Right ventricle myocardium inferior (tissue), 1 donor: ENCODE measurements around the gene ERC1. TPM values are rescaled to one million over a fixed set of nuclear protein-coding genes. Genes with fewer than 3 reads are reported as not detected.
"Not testable (repeated sequence)": the region's sequence is repeated elsewhere in the genome, so short reads cannot be mapped to it uniquely, and the experiment has no call there.

Experiments
- ATAC-seq: fragments of 200-7000 bp; cut with Tn5 transposase; one replicate; pipeline ENCODE4 v1.9.1; 2020; ENCODE audit warnings: mild to moderate bottlenecking, moderate library complexity
- DNase-seq: peaks from one replicate; pipeline ENCODE4 v3.0.0; 2021; ENCODE audit errors: missing footprints
- intact Hi-C: fragments of 100-400 bp; cut with DNase I; formaldehyde crosslinking; loops from one replicate; pipeline ENCODE4 v1.11.0; 2022
- total RNA-seq: library from RNA; stranded (reverse); fragmentation: NEBNext Ultra II Directional; extraction: Animal tissue kit (Norgen Biotek cat#: 25700); gene quantifications from one replicate; pipeline ENCODE4 v1.2.1, GENCODE V29; 2021
- donor health status: DM: no; HTN: yes; CAD: no; lungs with severe emphysema.

ERC1 gene
- total RNA-seq, 1 donor from 2014 or later: 43.1 TPM

DNA sequence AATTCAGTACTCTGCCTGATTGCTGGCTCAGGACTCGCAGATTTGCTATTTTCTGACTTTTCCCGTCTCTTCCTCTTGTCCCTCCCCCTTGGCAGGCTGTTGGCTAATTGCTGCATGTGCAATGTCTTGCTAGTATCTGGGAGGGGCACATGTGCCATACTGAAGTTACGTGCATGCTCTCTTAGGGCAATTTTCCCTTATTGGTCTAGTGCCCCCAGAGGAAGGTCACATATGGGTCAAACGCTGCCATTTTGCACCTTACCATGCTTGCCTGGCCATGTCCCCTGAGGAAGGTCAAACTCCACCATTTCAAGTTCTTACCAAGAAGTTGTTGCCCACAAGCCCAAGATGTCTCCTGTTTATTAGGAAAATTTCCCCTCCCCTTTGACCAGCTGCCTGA is 13.9 kb upstream of the ERC1 start:
- DNase-seq (no peak), ATAC-seq (no peak)
- intact Hi-C loops: no loop called here

GRCh38 chr12:979349-979748 is 11.7 kb upstream of the ERC1 start:
- DNase-seq (no peak), ATAC-seq (no peak)
- intact Hi-C loops: no loop called here

DNA sequence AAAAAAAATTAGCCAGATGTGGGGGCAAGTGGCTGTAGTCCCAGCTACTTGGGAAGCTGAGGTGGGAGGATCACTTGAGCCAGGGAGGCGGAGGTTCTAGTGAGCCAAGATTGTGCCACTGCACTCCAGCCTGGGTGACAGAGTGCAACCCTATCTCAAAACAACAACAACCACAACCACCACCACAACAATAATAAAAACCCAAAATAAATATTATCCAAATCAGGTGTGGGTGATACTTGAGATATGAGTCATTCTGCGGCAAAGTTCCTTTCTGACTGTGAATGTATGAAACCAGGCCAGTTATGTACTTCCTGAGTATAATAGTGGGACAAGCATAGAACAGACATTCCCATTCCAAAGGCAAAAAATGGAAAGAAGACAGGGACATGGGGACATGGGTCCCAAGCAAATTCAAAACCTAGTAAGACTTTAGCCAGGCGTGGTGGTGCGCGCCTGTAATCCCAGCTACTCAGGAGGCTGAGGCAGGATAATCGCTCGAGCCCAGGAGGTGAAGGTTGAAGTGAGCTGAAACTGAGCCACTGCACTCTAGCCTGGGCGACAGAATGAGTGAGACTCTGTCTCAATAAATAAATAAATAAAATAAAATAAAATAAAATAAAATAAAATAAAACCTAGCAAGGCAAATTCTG is 9.7 kb upstream of the ERC1 start:
- no peak for DNase-seq
- intact Hi-C loops: no loop called here
- ATAC-seq: no peak

- ATAC-seq (peak; percentile 46), DNase-seq (no peak)
- intact Hi-C loops: no loop called here
Measured at GRCh38 chr12:981961-982360, 9.1 kb upstream of the ERC1 start.

DNA sequence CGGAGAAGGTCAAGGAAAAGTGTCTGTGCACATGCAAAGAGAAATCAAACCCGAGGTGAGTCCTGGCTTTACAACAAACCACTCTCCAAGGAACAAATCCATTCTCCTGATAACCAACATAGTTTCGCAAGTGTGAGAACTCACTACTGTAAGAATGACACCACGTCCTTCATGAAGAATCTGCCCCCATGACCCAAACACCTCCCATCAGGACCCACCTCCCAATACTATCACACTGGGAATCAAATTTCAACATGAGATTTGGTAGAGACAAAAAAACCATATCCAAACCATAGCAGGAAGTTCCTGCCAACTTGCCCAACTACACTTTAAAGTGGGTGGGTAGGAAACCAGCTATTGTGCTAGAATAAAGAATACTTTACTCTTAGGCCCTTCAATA is 2.4 kb upstream of the ERC1 start:
- ATAC-seq: no peak
- intact Hi-C loops: no loop called here

GRCh38 chr12:989051-989450 is 2.0 kb upstream of the ERC1 start:
- intact Hi-C loops: no loop called here
- no peak for DNase-seq
- ATAC-seq: no peak

More for the DNA sequence above, 2.4 kb upstream of the ERC1 start:
- no peak for DNase-seq

GRCh38 chr12:989751-990660 is 1.0 kb upstream of the ERC1 start:
- ATAC-seq (peak; percentile 49), DNase-seq (peak; percentile 88)
- intact Hi-C loops: loop anchor here (1.0 to 5.0 kb wide), 3 partner anchors 41 to 602 kb away; partner anchors contain the start of genes FBXL14 and RAD52

- ATAC-seq: peak; percentile 24
- intact Hi-C loops: loop anchor here (5.0 kb wide), 2 partner anchors 101 to 601 kb away; partner anchors contain the start of gene FBXL14
- no peak for DNase-seq
Measured at GRCh38 chr12:991350-992333, 619 bp downstream of the ERC1 start.

GRCh38 chr12:992647-993046 is 1.6 kb downstream of the ERC1 start:
- ATAC-seq: no peak
- no peak for DNase-seq
- intact Hi-C loops: loop anchor here (5.0 kb wide), 2 partner anchors 100 to 600 kb away; partner anchors contain the start of gene FBXL14

GRCh38 chr12:996881-997280 is 5.9 kb downstream of the ERC1 start:
- intact Hi-C loops: no loop called here
- DNase-seq (no peak), ATAC-seq (no peak)

GRCh38 chr12:997505-997904 is 6.5 kb downstream of the ERC1 start:
- intact Hi-C loops: no loop called here
- no peak for ATAC-seq
- DNase-seq: no peak

- ATAC-seq: peak; percentile 74
- intact Hi-C loops: no loop called here
Measured at GRCh38 chr12:998020-998874, 7.2 kb downstream of the ERC1 start.

DNA sequence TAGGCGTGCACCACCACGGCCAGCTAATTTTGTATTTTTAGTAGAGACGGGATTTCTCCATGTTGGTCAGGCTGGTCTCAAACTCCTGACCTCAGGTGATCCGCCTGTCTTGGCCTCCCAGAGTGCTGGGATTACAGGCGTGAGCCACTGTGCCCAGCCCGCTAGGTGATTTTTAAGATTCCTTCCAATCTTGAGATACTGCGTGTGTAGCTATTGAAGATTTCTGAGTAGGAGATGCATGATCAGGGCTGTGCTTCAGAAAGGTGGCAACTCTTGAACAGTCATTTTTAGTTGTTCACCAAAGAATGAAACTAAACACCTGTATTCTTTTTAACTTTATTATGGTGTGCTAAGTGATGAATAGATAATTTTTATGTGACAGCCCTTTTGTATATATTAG is 8.7 kb downstream of the ERC1 start:
- intact Hi-C loops, DNase-seq, ATAC-seq: not testable (repeated sequence)

More at GRCh38 chr12:998020-998874, 7.2 kb downstream of the ERC1 start:
- DNase-seq: no peak

DNA sequence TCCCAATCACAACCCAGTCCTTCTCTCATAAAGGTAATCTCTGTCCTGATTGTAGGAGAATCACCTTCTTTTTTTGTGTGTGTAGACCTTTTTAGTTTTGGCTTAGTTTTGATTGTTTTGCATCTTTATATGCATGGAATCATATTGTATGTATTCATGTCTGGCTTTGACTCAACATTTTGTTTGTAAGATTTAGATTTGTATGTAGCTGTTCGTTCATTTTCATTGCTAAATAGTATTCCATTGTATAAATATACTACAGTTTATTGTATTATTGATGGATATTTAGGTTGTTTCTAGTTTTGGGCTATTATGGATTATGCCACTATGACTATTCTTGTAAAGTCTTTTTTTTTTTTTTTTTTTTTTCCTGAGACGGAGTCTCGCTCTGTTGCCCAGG is 10.5 kb downstream of the ERC1 start:
- ATAC-seq (no peak), DNase-seq (no peak)
- intact Hi-C loops: no loop called here

DNA sequence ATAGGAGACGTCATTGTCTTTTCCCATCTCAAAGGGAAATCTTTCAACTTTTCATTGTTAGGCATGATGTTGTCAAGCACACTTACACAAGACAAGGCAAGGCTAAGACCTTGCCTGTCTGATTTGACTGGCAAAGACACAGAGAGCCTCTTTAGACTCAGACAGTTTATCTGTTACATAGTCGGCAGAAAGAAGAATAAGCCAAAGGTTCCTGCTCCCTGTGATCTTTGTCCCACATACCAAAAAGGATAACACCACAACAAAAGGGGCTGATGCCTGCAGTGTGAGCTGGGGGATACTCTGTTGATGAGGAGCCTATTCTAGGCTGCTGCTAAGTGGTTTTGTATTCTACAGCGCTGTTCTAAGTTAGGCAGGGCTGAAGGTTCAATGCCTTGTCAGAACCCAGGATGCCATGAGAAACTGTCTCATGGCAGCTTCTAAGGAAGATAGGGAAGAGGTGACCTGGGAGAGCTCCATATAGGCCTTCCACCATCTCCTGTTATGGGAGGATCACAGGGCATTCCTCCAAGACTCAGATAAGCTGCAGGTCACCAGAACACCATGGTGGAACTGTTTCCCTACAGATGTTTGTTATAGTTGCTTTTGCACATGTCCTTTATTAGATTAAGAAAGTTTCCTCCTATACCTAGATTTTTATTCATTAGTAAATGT is 12.7 kb downstream of the ERC1 start:
- DNase-seq: no peak
- ATAC-seq: peak; percentile 67
- intact Hi-C loops: no loop called here

- intact Hi-C loops: no loop called here
- DNase-seq (no peak), ATAC-seq (no peak)
Measured at GRCh38 chr12:1006255-1006654, 15.2 kb downstream of the ERC1 start.

DNA sequence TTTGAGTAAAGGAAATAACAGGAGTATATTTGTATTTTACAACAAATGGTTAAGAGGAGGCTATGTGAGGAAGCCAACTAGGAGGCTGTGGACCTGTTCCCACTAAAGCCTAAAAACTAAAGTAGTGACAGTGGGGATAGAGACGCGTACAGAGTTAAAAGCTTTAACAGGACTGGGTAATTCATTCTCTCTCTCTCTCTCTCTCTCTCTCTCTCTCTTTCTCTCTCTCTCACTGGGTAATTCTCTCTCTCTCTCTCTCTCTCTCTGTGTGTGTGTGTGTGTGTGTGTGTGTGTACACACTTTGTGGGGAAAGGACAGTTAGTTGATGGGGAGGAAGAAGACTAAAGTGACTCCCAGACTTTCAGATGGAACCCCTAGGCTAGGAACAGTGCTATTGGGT is 16.3 kb downstream of the ERC1 start:
- ATAC-seq: no peak
- intact Hi-C loops: no loop called here

More for the DNA sequence above, 16.3 kb downstream of the ERC1 start:
- no peak for DNase-seq
